Measurements from ENCODE around the gene RPL36.

The RPL36 gene

DNA sequence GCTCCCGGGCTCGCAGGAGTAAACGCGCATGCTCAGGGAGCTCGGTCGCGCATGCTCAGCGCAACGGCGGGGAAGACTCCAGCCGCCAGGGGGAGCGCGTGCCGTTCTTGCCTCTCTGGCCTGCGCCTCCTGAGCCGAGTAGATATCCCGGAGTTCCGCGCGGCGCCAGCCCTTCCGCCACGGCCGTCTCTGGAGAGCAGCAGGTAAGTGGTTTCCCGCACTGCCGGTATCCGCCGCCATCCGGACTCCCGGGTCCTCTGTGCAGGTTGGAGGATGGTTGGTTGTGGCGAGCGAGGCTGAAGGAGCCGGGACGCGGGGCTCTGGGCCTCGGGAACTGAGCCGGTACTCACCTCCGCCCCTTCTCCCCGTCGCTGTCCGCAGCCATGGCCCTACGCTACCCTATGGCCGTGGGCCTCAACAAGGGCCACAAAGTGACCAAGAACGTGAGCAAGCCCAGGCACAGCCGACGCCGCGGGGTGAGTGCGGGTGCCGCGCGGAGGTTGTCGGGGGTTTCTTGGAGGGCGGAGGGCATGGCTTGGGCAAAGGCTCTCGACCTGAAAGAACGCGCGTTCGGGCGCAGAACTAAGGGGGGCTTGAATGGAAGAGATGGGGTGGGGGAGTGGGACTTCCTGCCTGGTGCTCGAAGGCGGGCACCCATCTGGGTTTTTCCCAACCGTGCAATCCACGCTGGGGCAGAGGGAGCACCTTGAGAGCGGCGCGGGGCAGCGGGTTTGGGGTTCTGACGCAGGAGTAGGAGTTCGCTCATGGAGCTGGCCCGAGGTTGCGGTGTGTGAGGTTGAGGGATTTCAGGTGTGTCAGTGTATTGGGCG, at the start of gene RPL36:
Gene RPL36 (plus strand): TSS at position 171 of the 830 bp plus-strand sequence. CDS start 213 bp downstream, at position 384.
- ATAC-seq = peak; percentile 67

DNA sequence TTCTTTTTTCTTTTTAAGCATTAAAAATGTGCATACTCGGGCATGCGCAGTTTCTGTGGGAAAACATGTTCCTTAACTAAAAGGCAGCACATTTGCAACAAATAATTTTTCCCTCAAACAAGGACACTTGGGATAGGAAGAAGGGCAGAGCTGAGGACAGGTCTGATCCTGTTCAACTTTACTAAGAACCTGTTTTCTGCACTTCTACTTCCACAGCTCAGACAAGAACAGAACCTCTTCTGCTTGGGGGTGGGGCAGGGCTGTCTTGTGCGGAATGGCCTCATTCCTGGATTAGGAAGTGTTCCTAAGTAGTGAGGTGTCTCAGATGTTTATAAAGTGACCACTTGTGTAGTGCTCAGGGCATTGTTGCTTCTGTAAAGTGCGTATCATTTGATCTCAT, 48.9 kb upstream of the RPL36 start:
- TF ChIP-seq RARB (CRISPR knock-in tag; IDR thresholded peaks at IDR 0.05) = no peak
- TF ChIP-seq BACH2 (CRISPR knock-in tag; IDR thresholded peaks at IDR 0.05; ENCODE audit: borderline replicate concordance) = no peak
- no peak for TF ChIP-seq ZNF565 (CRISPR knock-in tag; conservative IDR thresholded peaks at IDR 0.05; ENCODE audit: low read depth)
- no peak for TF ChIP-seq ZFP30 (CRISPR knock-in tag; IDR thresholded peaks at IDR 0.05)
- no peak for TF ChIP-seq SNAI2 (CRISPR knock-in tag; IDR thresholded peaks at IDR 0.05)
- TF ChIP-seq OSR1 (CRISPR knock-in tag; IDR thresholded peaks at IDR 0.05) = no peak
- no peak for TF ChIP-seq ZFP3 (CRISPR knock-in tag; IDR thresholded peaks at IDR 0.05)
- TF ChIP-seq ESRRG (CRISPR knock-in tag; IDR thresholded peaks at IDR 0.05) = no peak
- TF ChIP-seq, protein P1, sequence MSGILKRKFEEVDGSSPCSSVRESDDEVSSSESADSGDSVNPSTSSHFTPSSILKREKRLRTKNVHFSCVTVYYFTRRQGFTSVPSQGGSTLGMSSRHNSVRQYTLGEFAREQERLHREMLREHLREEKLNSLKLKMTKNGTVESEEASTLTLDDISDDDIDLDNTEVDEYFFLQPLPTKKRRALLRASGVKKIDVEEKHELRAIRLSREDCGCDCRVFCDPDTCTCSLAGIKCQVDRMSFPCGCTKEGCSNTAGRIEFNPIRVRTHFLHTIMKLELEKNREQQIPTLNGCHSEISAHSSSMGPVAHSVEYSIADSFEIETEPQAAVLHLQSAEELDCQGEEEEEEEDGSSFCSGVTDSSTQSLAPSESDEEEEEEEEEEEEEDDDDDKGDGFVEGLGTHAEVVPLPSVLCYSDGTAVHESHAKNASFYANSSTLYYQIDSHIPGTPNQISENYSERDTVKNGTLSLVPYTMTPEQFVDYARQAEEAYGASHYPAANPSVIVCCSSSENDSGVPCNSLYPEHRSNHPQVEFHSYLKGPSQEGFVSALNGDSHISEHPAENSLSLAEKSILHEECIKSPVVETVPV (CRISPR knock-in tag; IDR thresholded peaks at IDR 0.05) = no peak
- TF ChIP-seq ISL1 (CRISPR knock-in tag; IDR thresholded peaks at IDR 0.05) = no peak
- TF ChIP-seq, protein P2, sequence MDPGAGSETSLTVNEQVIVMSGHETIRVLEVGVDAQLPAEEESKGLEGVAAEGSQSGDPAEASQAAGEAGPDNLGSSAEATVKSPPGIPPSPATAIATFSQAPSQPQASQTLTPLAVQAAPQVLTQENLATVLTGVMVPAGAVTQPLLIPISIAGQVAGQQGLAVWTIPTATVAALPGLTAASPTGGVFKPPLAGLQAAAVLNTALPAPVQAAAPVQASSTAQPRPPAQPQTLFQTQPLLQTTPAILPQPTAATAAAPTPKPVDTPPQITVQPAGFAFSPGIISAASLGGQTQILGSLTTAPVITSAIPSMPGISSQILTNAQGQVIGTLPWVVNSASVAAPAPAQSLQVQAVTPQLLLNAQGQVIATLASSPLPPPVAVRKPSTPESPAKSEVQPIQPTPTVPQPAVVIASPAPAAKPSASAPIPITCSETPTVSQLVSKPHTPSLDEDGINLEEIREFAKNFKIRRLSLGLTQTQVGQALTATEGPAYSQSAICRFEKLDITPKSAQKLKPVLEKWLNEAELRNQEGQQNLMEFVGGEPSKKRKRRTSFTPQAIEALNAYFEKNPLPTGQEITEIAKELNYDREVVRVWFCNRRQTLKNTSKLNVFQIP (CRISPR knock-in tag; IDR thresholded peaks at IDR 0.05; ENCODE audit: borderline replicate concordance, low read depth) = no peak
- ATAC-seq = no peak

More for the DNA sequence above, at the start of gene RPL36:
- TF ChIP-seq, protein P2 (CRISPR knock-in tag; IDR thresholded peaks at IDR 0.05; ENCODE audit: borderline replicate concordance, low read depth) = peak; percentile 77; the same call in 1 of the 2 replicates
- TF ChIP-seq ZNF565 (CRISPR knock-in tag; conservative IDR thresholded peaks at IDR 0.05; ENCODE audit: low read depth) = peak; percentile 35; the same call in 1 of the 2 replicates
- TF ChIP-seq CSDC2 (CRISPR knock-in tag; IDR thresholded peaks at IDR 0.05) = 0 out of 2 replicates have a peak, but pooled peaks have one; percentile 7
- TF ChIP-seq TCF4 (CRISPR knock-in tag; IDR thresholded peaks at IDR 0.05; ENCODE audit: borderline replicate concordance) = no peak
- peak; percentile 100 for TF ChIP-seq ZFP3 (CRISPR knock-in tag; IDR thresholded peaks at IDR 0.05)

DNA sequence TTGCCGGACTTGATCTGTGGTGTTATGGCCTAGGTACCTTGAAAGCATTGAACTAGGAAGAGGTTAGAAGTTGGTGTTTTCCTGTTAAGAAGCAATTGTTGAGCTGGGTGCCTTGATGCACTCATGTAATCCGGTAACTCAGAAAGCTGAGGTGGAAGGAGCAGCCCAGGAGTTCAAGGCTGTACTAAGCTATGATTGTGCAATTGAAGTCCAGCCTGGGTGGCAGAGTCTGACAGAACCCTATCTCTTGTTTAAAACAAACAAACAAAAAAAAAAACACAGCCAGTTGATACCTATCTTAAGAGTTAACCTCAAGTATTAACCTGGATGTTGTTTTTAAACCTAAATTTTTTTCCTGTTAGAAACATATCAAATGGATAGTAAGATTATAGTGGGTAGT, 47.9 kb upstream of the RPL36 start:
- TF ChIP-seq BACH2 (CRISPR knock-in tag; IDR thresholded peaks at IDR 0.05; ENCODE audit: borderline replicate concordance) (no peak), PATZ1 (CRISPR knock-in tag; IDR thresholded peaks at IDR 0.05; ENCODE audit: borderline replicate concordance) (no peak), ZFP3 (CRISPR knock-in tag; IDR thresholded peaks at IDR 0.05) (no peak), PPARA (CRISPR knock-in tag; IDR thresholded peaks at IDR 0.05; ENCODE audit: borderline replicate concordance) (no peak), ZC3H10 (CRISPR knock-in tag; IDR thresholded peaks at IDR 0.05) (no peak), GLIS3 (CRISPR knock-in tag; IDR thresholded peaks at IDR 0.05) (no peak), ZNF70 (CRISPR knock-in tag; IDR thresholded peaks at IDR 0.05) (no peak), ZNF8 (CRISPR knock-in tag; IDR thresholded peaks at IDR 0.05) (no peak), ZFP30 (CRISPR knock-in tag; IDR thresholded peaks at IDR 0.05) (no peak), ISL1 (CRISPR knock-in tag; IDR thresholded peaks at IDR 0.05) (no peak), RARB (CRISPR knock-in tag; IDR thresholded peaks at IDR 0.05) (no peak), OSR1 (CRISPR knock-in tag; IDR thresholded peaks at IDR 0.05) (no peak), ARNTL (CRISPR knock-in tag; IDR thresholded peaks at IDR 0.05; ENCODE audit: borderline replicate concordance, low read depth) (no peak), CSDC2 (CRISPR knock-in tag; IDR thresholded peaks at IDR 0.05) (no peak), ESRRG (CRISPR knock-in tag; IDR thresholded peaks at IDR 0.05) (no peak)
- TF ChIP-seq, protein P1 (CRISPR knock-in tag; IDR thresholded peaks at IDR 0.05) = no peak
- TF ChIP-seq, protein P3, sequence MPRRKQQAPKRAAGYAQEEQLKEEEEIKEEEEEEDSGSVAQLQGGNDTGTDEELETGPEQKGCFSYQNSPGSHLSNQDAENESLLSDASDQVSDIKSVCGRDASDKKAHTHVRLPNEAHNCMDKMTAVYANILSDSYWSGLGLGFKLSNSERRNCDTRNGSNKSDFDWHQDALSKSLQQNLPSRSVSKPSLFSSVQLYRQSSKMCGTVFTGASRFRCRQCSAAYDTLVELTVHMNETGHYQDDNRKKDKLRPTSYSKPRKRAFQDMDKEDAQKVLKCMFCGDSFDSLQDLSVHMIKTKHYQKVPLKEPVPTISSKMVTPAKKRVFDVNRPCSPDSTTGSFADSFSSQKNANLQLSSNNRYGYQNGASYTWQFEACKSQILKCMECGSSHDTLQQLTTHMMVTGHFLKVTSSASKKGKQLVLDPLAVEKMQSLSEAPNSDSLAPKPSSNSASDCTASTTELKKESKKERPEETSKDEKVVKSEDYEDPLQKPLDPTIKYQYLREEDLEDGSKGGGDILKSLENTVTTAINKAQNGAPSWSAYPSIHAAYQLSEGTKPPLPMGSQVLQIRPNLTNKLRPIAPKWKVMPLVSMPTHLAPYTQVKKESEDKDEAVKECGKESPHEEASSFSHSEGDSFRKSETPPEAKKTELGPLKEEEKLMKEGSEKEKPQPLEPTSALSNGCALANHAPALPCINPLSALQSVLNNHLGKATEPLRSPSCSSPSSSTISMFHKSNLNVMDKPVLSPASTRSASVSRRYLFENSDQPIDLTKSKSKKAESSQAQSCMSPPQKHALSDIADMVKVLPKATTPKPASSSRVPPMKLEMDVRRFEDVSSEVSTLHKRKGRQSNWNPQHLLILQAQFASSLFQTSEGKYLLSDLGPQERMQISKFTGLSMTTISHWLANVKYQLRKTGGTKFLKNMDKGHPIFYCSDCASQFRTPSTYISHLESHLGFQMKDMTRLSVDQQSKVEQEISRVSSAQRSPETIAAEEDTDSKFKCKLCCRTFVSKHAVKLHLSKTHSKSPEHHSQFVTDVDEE (CRISPR knock-in tag; IDR thresholded peaks at IDR 0.05) = no peak
- ATAC-seq = no peak

All from SK-N-SH treated with all-trans-retinoic acid at 6 μM for 48 hours (cell line).